Neural crest cell (in vitro differentiated cells): Measurements from ENCODE around the gene NKG7. TPM values are rescaled to one million over a fixed set of nuclear protein-coding genes. Genes with fewer than 3 reads are reported as not detected.

Experiments used
- DNase-seq: peaks from one replicate; pipeline ENCODE4 v3.0.0; 2021; ENCODE audit warnings: low read depth, mixed read lengths, low spot score
- H3K27ac Mint-ChIP-seq: one replicate; pipeline ENCODE4 v1.8.0; 2021; ENCODE audit warnings: mild to moderate bottlenecking, mixed read lengths; ENCODE audit not compliant: unreplicated experiment
- H3K27me3 Mint-ChIP-seq: 2 replicates; pipeline ENCODE4 v1.8.0; 2021; ENCODE audit warnings: low read depth, mild to moderate bottlenecking, mixed read lengths
- H3K36me3 Mint-ChIP-seq: 2 replicates; pipeline ENCODE4 v1.8.0; 2021; ENCODE audit warnings: low read depth, mild to moderate bottlenecking, mixed read lengths
- H3K4me1 Mint-ChIP-seq: 2 replicates; pipeline ENCODE4 v1.8.0; 2021; ENCODE audit warnings: mixed read lengths
- H3K4me3 Mint-ChIP-seq: one replicate; pipeline ENCODE4 v1.8.0; 2021; ENCODE audit warnings: mild to moderate bottlenecking, mixed read lengths
- H3K9me3 Mint-ChIP-seq: 2 replicates; pipeline ENCODE4 v1.8.0; 2021; ENCODE audit warnings: mixed read lengths
- CTCF ChIP-seq: fragments of 200-600 bp; sonication (generic); conservative IDR thresholded peaks from 2 replicates; pipeline ENCODE4 v1.5.0; 2021; ENCODE audit warnings: antibody characterized with exemption, mild to moderate bottlenecking
- total RNA-seq: library from RNA; stranded (reverse); gene quantifications from 2 replicates; pipeline ENCODE4 v1.2.1, GENCODE V29; 2021

NKG7 gene
- total RNA-seq, 1 donor from 2014 or later, result not detected

- Mint-ChIP-seq H3K9me3 (no peaks in the 10 kb centered on the region), H3K27me3 (no peaks in the 10 kb centered on the region), H3K4me1 (peaks cover 11% of the 10 kb centered on the region), H3K4me3 (no peak overlapping the region), H3K27ac (no peak overlapping the region), H3K36me3 (no peaks in the 10 kb centered on the region)
- DNase-seq, result no peak
- no peak for TF ChIP-seq CTCF
Measured at GRCh38 chr19:51372021-51372648, 319 bp downstream of the NKG7 start.

- Mint-ChIP-seq H3K4me1 (peaks cover 19% of the 10 kb centered on the region), H3K4me3 (peak overlapping the region; percentile 79), H3K9me3 (no peaks in the 10 kb centered on the region), H3K27ac (no peak overlapping the region), H3K36me3 (no peaks in the 10 kb centered on the region), H3K27me3 (no peaks in the 10 kb centered on the region)
- no peak for DNase-seq
- TF ChIP-seq CTCF, result no peak
Measured at GRCh38 chr19:51371186-51371690, 1.2 kb downstream of the NKG7 start.

GRCh38 chr19:51370230-51370629 is 2.2 kb downstream of the NKG7 start:
- no peak for TF ChIP-seq CTCF
- Mint-ChIP-seq H3K36me3 (no peaks in the 10 kb centered on the region), H3K27me3 (no peaks in the 10 kb centered on the region), H3K9me3 (no peaks in the 10 kb centered on the region), H3K4me3 (peak overlapping the region; percentile 79), H3K4me1 (peaks cover 29% of the 10 kb centered on the region), H3K27ac (no peak overlapping the region)
- DNase-seq, result no peak

GRCh38 chr19:51368366-51369282 is 3.8 kb downstream of the NKG7 start, which contains the start of gene CLDND2:
Gene CLDND2 (minus strand): TSS chr19:51369003. CDS start chr19:51368577, 426 bp downstream.
- H3K4me3 Mint-ChIP-seq, result peak within 1 kb of the TSS; percentile 99
- H3K36me3 Mint-ChIP-seq, result no peaks in the 10 kb centered on the region
- H3K27me3 Mint-ChIP-seq, result no peaks in the 10 kb centered on the region
- no peak for DNase-seq
- no peaks in the 10 kb centered on the region for H3K9me3 Mint-ChIP-seq
- TF ChIP-seq CTCF, result no peak
- peak within 1 kb of the TSS; percentile 98 for H3K27ac Mint-ChIP-seq
- H3K4me1 Mint-ChIP-seq, result peaks cover 41% of the 10 kb centered on the region

GRCh38 chr19:51367565-51368365 is 4.7 kb downstream of the NKG7 start:
- H3K27ac Mint-ChIP-seq, result peak overlapping the region; percentile 99

More at GRCh38 chr19:51367565-51368365, 4.7 kb downstream of the NKG7 start:
- Mint-ChIP-seq H3K36me3 (no peaks in the 10 kb centered on the region), H3K27me3 (no peaks in the 10 kb centered on the region), H3K9me3 (no peaks in the 10 kb centered on the region), H3K4me1 (peaks cover 47% of the 10 kb centered on the region), H3K4me3 (peak overlapping the region; percentile 99)
- TF ChIP-seq CTCF, result no peak
- DNase-seq, result peak; percentile 99
